GM21825 (cell line): ENCODE measurements around the gene BASP1.
"Not testable (repeated sequence)": the region's sequence is repeated elsewhere in the genome, so short reads cannot be mapped to it uniquely, and the experiment has no call there.

Experiments used
- ATAC-seq: cut with Tn5 transposase; IDR thresholded peaks from one replicate; pipeline ENCODE4 v1.9.1; 2021; ENCODE audit warnings: mild to moderate bottlenecking, moderate library complexity; ENCODE audit not compliant: unreplicated experiment

BASP1 gene

DNA sequence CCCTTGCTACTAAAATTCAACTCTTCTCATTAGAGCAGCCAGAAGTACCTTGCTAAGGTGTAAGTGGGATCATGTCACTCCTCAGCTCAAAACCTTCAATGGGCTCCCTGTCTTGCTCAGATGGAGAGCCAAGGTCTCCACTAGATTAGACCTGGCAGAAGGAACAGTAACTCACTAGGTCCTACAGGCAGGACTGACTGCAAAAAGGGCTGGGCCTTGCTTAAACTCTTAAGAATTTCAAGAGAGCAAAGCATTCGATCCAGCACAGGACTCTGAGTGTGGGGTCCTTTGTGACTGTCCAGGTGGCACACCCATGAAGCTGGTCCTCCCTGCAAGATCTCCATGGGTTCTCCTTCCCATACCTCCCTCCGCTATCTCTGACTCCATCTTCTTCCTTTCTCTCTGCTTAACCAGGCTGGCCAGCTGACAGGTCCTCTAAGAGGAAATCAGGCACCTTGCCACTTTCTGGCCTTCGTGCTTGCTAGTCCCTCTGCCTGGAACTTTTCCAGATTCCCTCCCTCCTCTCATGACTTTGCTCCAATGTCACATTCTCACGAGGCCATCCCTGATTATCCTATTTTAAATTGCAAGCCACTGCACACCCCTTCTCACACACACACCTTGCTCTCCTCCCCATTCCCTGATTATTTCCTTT, 70.2 kb downstream of the BASP1 start:
- ATAC-seq = no peak

GRCh38 chr5:17288570-17288969, 71.1 kb downstream of the BASP1 start:
- ATAC-seq = no peak

- ATAC-seq = no peak
These were observed 72.5 kb downstream of the BASP1 start for GRCh38 chr5:17289681-17290539.

DNA sequence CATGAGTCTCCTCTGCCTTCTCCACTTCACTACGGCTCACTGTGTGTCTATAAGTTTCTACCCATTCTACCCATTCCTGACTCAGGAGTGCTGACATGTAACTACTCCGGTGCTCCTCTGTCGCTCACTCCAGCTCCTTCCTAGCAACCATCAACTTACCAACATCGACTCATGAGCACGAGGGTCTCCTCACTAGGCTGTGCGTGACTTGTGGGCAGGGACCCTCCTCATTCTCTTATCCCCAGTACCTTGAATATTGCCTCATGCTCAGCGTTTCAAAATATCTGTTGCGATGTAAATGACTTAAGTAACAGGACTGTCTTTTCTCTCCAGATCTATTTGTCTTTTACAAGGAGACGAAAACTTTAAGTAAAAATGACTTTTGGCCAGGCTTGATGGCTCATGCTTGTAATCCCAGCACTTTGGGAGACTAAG, 73.1 kb downstream of the BASP1 start:
- ATAC-seq = no peak

- no peak for ATAC-seq
These were observed 75.1 kb downstream of the BASP1 start for GRCh38 chr5:17292434-17293015.

GRCh38 chr5:17294639-17295311, 77.3 kb downstream of the BASP1 start:
- no peak for ATAC-seq

- ATAC-seq = no peak
These were observed 78.2 kb downstream of the BASP1 start for GRCh38 chr5:17295671-17296070.

- ATAC-seq = no peak
These were observed 84.7 kb downstream of the BASP1 start for GRCh38 chr5:17302106-17302505.

- no peak for ATAC-seq
These were observed 85.2 kb downstream of the BASP1 start for GRCh38 chr5:17302604-17303003.

GRCh38 chr5:17304282-17304681, 86.9 kb downstream of the BASP1 start:
- no peak for ATAC-seq

- no peak for ATAC-seq
These were observed 87.6 kb downstream of the BASP1 start for GRCh38 chr5:17305017-17305416.

GRCh38 chr5:17305964-17306725, 88.7 kb downstream of the BASP1 start:
- ATAC-seq = no peak

- no peak for ATAC-seq
These were observed 89.3 kb downstream of the BASP1 start for GRCh38 chr5:17306726-17307091.

DNA sequence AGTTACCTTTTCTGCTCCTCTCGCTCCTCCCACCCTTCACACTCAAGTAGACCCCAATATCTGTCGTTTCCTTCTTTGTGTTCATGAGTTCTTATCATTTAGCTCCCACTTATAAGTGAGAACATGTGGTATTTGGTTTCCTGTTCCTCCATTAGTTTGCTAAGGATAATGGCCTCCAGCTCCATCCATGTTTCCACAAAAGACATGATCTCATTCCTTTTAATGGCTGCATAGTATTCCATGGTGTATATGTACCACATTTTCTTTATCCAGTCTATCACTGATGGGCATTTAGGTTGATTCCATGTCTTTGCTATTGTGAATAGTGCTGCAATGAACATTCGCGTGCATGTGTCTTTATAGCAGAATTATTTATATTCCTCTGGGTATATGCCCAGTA, 90.0 kb downstream of the BASP1 start:
- ATAC-seq = not testable (repeated sequence)

DNA sequence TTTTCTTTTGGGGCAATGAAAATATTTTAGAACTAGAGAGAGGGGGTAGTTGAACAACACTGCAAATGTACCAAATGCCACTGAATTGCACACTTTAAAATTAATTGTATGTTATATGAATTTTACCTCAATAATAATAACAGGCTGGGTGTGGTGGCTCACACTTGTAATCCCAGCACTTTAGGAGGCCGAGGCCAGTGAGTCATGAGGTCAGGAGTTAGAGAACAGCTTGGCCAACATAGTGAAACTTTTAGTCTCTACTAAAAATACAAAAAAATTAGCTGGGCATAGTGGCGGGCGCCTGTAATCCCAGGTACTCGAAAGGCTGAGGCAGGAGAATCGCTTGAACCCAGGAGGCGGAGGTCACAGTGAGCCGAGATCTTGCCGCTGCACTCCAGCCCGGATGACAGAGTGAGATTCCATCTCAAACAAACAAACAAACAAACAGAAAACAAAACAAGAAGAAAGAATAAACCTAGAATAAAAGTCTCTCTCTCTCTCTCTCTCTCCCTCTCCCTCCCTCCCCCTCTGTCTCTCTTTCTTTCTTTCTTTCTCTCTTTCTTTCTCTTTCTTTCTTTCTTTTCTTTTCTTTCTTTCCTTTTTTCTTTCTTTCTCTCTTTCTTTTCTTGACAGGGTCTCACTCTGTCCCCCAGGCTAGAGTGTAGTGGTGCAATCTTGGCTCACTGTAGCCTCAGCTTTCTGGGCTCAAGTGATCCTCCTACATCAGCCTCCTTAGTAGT, 91.1 kb downstream of the BASP1 start:
- ATAC-seq = no peak

GRCh38 chr5:17309462-17309861, 92.0 kb downstream of the BASP1 start:
- ATAC-seq = no peak

GRCh38 chr5:17310502-17310901, 93.1 kb downstream of the BASP1 start:
- ATAC-seq = not testable (repeated sequence)

DNA sequence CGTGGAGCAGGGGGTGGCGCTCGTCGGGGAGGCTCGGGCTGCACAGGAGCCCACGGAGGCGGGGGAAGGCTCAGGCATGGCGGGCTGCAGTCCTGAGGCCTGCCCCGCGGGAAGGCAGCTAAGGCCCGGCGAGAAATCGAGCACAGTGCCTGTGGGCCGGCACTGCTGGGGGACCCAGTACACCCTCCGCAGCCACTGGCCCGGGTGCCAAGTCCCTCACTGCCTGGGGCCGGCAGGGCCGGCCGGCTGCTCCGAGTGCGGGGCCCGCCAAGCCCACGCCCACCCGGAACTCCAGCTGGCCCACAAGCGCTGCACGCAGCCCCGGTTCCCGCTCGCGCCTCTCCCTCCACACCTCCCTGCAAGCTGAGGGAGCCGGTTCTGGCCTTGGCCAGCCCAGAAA, 94.4 kb downstream of the BASP1 start:
- not testable (repeated sequence) for ATAC-seq

- no peak for ATAC-seq
These were observed 94.9 kb downstream of the BASP1 start for GRCh38 chr5:17312358-17312757.

- no peak for ATAC-seq
These were observed 97.6 kb downstream of the BASP1 start for GRCh38 chr5:17314907-17315471.
